Endothelial cell (in vitro differentiated cells): Measurements from ENCODE around the gene FGGY. TPM values are rescaled to one million over a fixed set of nuclear protein-coding genes. Genes with fewer than 3 reads are reported as not detected.

Source experiments
- DNase-seq: peaks from one replicate; pipeline ENCODE4 v3.0.0; 2021; ENCODE audit warnings: low spot score
- H3K27ac Mint-ChIP-seq: one replicate; pipeline ENCODE4 v1.8.0; 2021; ENCODE audit warnings: mixed read lengths, inconsistent platforms; ENCODE audit not compliant: unreplicated experiment
- H3K27me3 Mint-ChIP-seq: one replicate; pipeline ENCODE4 v1.8.0; 2021; ENCODE audit warnings: mild to moderate bottlenecking, moderate library complexity, mixed read lengths, inconsistent platforms; ENCODE audit not compliant: unreplicated experiment
- H3K36me3 Mint-ChIP-seq: one replicate; pipeline ENCODE4 v1.8.0; 2021; ENCODE audit warnings: mild to moderate bottlenecking, low read depth, mixed read lengths, inconsistent platforms; ENCODE audit not compliant: unreplicated experiment
- H3K4me1 Mint-ChIP-seq: one replicate; pipeline ENCODE4 v1.8.0; 2021; ENCODE audit warnings: mild to moderate bottlenecking, mixed read lengths, inconsistent platforms; ENCODE audit not compliant: unreplicated experiment
- H3K4me3 Mint-ChIP-seq: one replicate; pipeline ENCODE4 v1.8.0; 2021; ENCODE audit warnings: mild to moderate bottlenecking, mixed read lengths, inconsistent platforms; ENCODE audit not compliant: unreplicated experiment
- H3K9me3 Mint-ChIP-seq: one replicate; pipeline ENCODE4 v1.8.0; 2021; ENCODE audit warnings: mixed read lengths, inconsistent platforms; ENCODE audit not compliant: unreplicated experiment
- CTCF ChIP-seq: fragments of 200-600 bp; sonication (generic); IDR thresholded peaks from one replicate; pipeline ENCODE4 v1.5.0; 2021; ENCODE audit warnings: antibody characterized with exemption; ENCODE audit not compliant: unreplicated experiment
- total RNA-seq: library from RNA; stranded (reverse); fragmentation: NEBNext Ultra II Directional; extraction: Animal tissue kit (Norgen Biotek cat#: 25700); gene quantifications from one replicate; pipeline ENCODE4 v1.2.1, GENCODE V29; 2021; ENCODE audit not compliant: unreplicated experiment

Gene FGGY
- total RNA-seq, 1 donor from 2014 or later: 41.2 TPM

GRCh38 chr1:59383963-59384362 is 87.1 kb downstream of the FGGY start:
- Mint-ChIP-seq H3K27ac (no peak overlapping the region), H3K36me3 (peaks cover 19% of the 10 kb centered on the region), H3K9me3 (no peaks in the 10 kb centered on the region), H3K27me3 (peaks cover 2% of the 10 kb centered on the region), H3K4me1 (no peaks in the 10 kb centered on the region), H3K4me3 (no peak overlapping the region)
- DNase-seq: no peak
- TF ChIP-seq CTCF: no peak

GRCh38 chr1:59384443-59384842 is 87.5 kb downstream of the FGGY start:
- Mint-ChIP-seq H3K36me3 (peaks cover 17% of the 10 kb centered on the region), H3K27me3 (peaks cover 2% of the 10 kb centered on the region), H3K4me3 (no peak overlapping the region), H3K4me1 (no peaks in the 10 kb centered on the region), H3K9me3 (no peaks in the 10 kb centered on the region), H3K27ac (no peak overlapping the region)
- TF ChIP-seq CTCF: no peak
- DNase-seq: no peak

DNA sequence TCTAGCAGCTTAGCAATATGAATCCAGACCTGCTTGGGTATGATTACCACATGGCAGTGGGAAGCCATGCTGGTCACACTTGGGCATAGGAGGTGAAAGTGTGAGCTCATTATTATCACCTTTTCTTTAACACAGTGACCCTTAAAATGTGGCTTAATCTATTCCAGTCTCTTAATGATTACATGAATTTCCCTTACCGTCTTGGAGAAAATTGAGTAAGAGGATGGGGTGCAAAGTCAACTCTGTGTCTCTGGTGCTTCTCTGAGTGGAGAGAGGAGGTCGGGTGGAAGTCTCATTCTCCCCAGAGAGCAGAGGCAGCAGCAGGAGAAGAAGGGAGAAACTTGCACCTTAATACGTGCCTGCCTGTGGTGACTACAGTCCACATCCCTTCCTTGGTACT is 91.3 kb downstream of the FGGY start:
- DNase-seq: no peak

DNA sequence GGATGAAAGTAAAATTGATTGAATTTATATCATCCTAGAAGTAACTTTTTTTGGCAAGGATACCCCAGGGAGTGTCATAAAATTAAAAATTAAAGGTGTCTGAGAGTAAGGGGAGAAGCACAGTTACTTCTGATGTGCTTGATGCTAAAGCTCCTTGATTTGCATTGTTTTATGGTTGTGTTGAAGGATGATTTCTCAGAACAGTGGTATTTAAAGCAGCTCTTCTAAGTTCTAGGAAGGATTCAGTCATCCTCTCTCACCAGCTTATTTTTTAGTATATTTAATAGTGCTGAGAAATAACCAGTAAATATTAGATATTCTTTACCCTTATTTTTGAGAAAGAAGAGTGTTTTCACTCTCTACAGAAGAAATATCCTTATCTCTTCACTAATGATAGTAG is 93.0 kb downstream of the FGGY start:
- no peaks in the 10 kb centered on the region for H3K36me3 Mint-ChIP-seq
- DNase-seq: no peak
- TF ChIP-seq CTCF: no peak
- no peak overlapping the region for H3K27ac Mint-ChIP-seq
- no peaks in the 10 kb centered on the region for H3K9me3 Mint-ChIP-seq
- H3K4me1 Mint-ChIP-seq: peaks cover 22% of the 10 kb centered on the region
- H3K4me3 Mint-ChIP-seq: no peak overlapping the region
- peaks cover 2% of the 10 kb centered on the region for H3K27me3 Mint-ChIP-seq

More for the DNA sequence above, 91.3 kb downstream of the FGGY start:
- peaks cover 14% of the 10 kb centered on the region for H3K4me1 Mint-ChIP-seq
- H3K27ac Mint-ChIP-seq: no peak overlapping the region
- no peaks in the 10 kb centered on the region for H3K9me3 Mint-ChIP-seq
- peaks cover 2% of the 10 kb centered on the region for H3K27me3 Mint-ChIP-seq
- no peaks in the 10 kb centered on the region for H3K36me3 Mint-ChIP-seq
- no peak for TF ChIP-seq CTCF
- H3K4me3 Mint-ChIP-seq: no peak overlapping the region

GRCh38 chr1:59390307-59390706 is 93.4 kb downstream of the FGGY start:
- H3K9me3 Mint-ChIP-seq: no peaks in the 10 kb centered on the region
- H3K4me1 Mint-ChIP-seq: peaks cover 22% of the 10 kb centered on the region
- no peak overlapping the region for H3K27ac Mint-ChIP-seq
- TF ChIP-seq CTCF: no peak
- no peak overlapping the region for H3K4me3 Mint-ChIP-seq
- peaks cover 2% of the 10 kb centered on the region for H3K27me3 Mint-ChIP-seq
- H3K36me3 Mint-ChIP-seq: no peaks in the 10 kb centered on the region
- no peak for DNase-seq
